Measurements from ENCODE around the gene ZBED5. TPM values are rescaled to one million over a fixed set of nuclear protein-coding genes. Genes with fewer than 3 reads are reported as not detected.

ZBED5 gene
- total RNA-seq, 1 experiment from 2014 or later, result 21.0 TPM

DNA sequence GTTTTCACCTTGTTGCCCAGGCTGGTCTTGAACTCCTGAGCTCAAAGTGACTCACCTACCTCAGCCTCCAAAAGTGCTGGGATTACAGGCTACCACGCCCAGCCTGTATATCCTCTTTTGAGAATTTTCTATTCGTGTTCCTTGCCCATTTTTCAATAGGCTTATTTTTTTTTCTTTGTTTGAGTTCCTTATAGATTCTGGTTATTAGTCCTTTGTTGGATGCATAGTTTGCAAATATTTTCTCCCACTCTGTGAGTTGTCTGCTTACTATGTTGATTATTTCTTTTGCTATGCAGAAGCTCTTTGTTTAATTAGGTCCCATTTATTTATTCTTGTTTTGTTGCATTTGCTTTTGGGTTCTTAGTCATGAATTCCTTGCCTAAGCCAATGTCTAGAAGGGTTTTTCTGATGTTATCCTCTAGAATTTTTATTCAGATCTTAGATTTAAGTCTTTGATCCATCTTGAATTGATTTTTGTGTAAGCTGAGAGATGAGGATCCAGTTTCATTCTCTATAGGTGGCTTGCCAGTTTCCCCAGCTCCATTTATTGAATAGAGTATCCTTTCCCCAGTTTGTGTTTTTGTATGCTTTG is 17.7 kb upstream of the ZBED5 start:
- CTCF ChIA-PET, result interaction anchor here (0.6 to 1.0 kb wide), 3 partner anchors 27 to 58 kb away, joined by 3 to 4 read pairs (median 3); no protein-coding TSS in a partner anchor
- no peaks in the 10 kb centered on the region for H3K9me3 ChIP-seq (ENCODE audit: low read length)
- no TSS peak for BruUV-seq (replicated peaks)
- H2AFZ ChIP-seq (ENCODE audit: low read length), result no peak overlapping the region
- DNase-seq, result peak; percentile 81
- peak; percentile 74 for ATAC-seq
- H4K20me1 ChIP-seq (ENCODE audit: low read length), result no peaks in the 10 kb centered on the region
- intact Hi-C loops (cut with micrococcal nuclease), result loop anchor here (1.0 kb wide), 1 partner anchor 24 kb away; no protein-coding TSS in a partner anchor
- peak overlapping the region; percentile 81 for H3K4me2 ChIP-seq (ENCODE audit: low read length)
- POLR2A ChIA-PET (ENCODE audit: unreplicated experiment), result interaction anchor here (0.6 to 2.0 kb wide), 4 partner anchors 17 to 1074 kb away, joined by 3 to 11 read pairs (median 5); partner anchors contain the start of gene EIF4G2
- TF ChIP-seq EZH2 (IDR thresholded peaks at IDR 0.05; ENCODE audit: low read length, unreplicated experiment), result no peak
- TF ChIP-seq EZH2phosphoT487 (IDR thresholded peaks at IDR 0.05; ENCODE audit: borderline replicate concordance, low read length), result no peak
- TF ChIP-seq, protein P1, sequence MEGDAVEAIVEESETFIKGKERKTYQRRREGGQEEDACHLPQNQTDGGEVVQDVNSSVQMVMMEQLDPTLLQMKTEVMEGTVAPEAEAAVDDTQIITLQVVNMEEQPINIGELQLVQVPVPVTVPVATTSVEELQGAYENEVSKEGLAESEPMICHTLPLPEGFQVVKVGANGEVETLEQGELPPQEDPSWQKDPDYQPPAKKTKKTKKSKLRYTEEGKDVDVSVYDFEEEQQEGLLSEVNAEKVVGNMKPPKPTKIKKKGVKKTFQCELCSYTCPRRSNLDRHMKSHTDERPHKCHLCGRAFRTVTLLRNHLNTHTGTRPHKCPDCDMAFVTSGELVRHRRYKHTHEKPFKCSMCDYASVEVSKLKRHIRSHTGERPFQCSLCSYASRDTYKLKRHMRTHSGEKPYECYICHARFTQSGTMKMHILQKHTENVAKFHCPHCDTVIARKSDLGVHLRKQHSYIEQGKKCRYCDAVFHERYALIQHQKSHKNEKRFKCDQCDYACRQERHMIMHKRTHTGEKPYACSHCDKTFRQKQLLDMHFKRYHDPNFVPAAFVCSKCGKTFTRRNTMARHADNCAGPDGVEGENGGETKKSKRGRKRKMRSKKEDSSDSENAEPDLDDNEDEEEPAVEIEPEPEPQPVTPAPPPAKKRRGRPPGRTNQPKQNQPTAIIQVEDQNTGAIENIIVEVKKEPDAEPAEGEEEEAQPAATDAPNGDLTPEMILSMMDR (conservative IDR thresholded peaks at IDR 0.05; ENCODE audit: low read depth, low read length), result no peak
- H3K36me3 ChIP-seq (ENCODE audit: low read depth, low read length), result peaks cover 25% of the 10 kb centered on the region
- H3K79me2 ChIP-seq (ENCODE audit: low read length), result peaks cover 23% of the 10 kb centered on the region
- H3F3A ChIP-seq (ENCODE audit: low read length, unreplicated experiment), result peaks cover 11% of the 10 kb centered on the region
- peak overlapping the region; percentile 98 for H3K27ac ChIP-seq (ENCODE audit: low read length)
- no peaks in the 10 kb centered on the region for H3K27me3 ChIP-seq (ENCODE audit: low read length)
- no peaks in the 10 kb centered on the region for H3K9me2 ChIP-seq (replicated peaks; ENCODE audit: low read length)
- H3K4me1 ChIP-seq (ENCODE audit: insufficient read depth, low read length), result peaks cover 42% of the 10 kb centered on the region
- peak overlapping the region; percentile 51; the same call in 1 of the 2 replicates for H3K4me3 ChIP-seq (ENCODE audit: low read length)
- peak overlapping the region; percentile 67 for H3K9ac ChIP-seq (ENCODE audit: low read length)

DNA sequence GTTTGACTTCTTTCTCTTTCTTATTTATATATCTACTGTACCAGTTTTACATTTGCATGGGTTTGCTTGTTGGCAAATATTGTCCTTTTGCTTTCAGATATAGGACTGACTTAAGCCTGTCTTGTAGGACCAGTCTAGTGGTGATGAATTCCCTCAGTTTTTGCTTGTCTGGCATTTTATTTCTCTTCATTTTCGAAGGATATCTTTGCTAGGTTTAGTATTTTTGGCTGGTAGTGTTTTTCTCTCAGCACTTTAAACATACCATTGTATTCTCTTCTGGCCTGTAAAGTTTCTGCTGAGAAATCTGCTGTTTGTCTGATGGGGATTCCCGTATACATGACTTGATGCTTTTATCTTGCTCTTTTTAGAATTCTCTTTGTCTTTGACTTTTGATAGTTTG is 14.2 kb upstream of the ZBED5 start:
- DNase-seq (no peak), ATAC-seq (no peak)
- Histone ChIP-seq H3K27me3 (ENCODE audit: low read length) (no peaks in the 10 kb centered on the region), H3K27ac (ENCODE audit: low read length) (no peak overlapping the region), H3K9me3 (ENCODE audit: low read length) (no peaks in the 10 kb centered on the region), H3K4me1 (ENCODE audit: insufficient read depth, low read length) (peaks cover 30% of the 10 kb centered on the region), H3K4me3 (ENCODE audit: low read length) (no peak overlapping the region), H3K9ac (ENCODE audit: low read length) (no peak overlapping the region), H3K4me2 (ENCODE audit: low read length) (no peak overlapping the region), H3K79me2 (ENCODE audit: low read length) (peaks cover 9% of the 10 kb centered on the region), H3K9me2 (replicated peaks; ENCODE audit: low read length) (no peaks in the 10 kb centered on the region), H4K20me1 (ENCODE audit: low read length) (no peaks in the 10 kb centered on the region), H3K36me3 (ENCODE audit: low read depth, low read length) (peaks cover 22% of the 10 kb centered on the region; the same call in 1 of the 2 replicates), H3F3A (ENCODE audit: low read length, unreplicated experiment) (peaks cover 11% of the 10 kb centered on the region), H2AFZ (ENCODE audit: low read length) (no peak overlapping the region)
- POLR2A ChIA-PET (ENCODE audit: unreplicated experiment), result no interaction called here
- no TSS peak for BruUV-seq (replicated peaks)
- TF ChIP-seq EZH2 (IDR thresholded peaks at IDR 0.05; ENCODE audit: low read length, unreplicated experiment) (no peak), EZH2phosphoT487 (IDR thresholded peaks at IDR 0.05; ENCODE audit: borderline replicate concordance, low read length) (no peak)
- TF ChIP-seq, protein P1 (conservative IDR thresholded peaks at IDR 0.05; ENCODE audit: low read depth, low read length), result no peak
- CTCF ChIA-PET, result no interaction called here
- intact Hi-C loops (cut with micrococcal nuclease), result no loop called here

DNA sequence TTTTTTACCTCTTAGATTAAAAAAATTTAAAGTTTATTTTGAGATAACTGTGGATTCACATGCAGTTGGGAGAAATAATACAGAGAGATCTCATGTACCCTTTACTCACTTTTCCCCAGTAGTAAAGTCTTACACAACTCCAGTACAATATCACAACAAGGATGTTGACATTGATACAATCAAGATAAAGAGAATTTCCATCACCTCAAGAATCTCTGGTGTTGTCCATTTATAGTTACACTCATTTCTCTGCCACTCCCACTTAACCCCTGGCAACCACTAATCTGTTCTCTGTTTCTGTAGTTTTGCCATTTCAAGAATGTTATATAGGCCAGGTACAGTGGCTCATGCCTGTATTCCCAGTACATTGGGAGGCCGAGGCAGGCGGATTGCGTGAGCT is 10.5 kb upstream of the ZBED5 start:
- intact Hi-C loops (cut with micrococcal nuclease), result no loop called here
- Histone ChIP-seq H3K27ac (ENCODE audit: low read length) (no peak overlapping the region), H3K4me1 (ENCODE audit: insufficient read depth, low read length) (peaks cover 19% of the 10 kb centered on the region; the same call in 1 of the 2 replicates), H3K27me3 (ENCODE audit: low read length) (no peaks in the 10 kb centered on the region), H4K20me1 (ENCODE audit: low read length) (no peaks in the 10 kb centered on the region), H3K4me3 (ENCODE audit: low read length) (no peak overlapping the region), H3K9me3 (ENCODE audit: low read length) (no peaks in the 10 kb centered on the region), H3K4me2 (ENCODE audit: low read length) (no peak overlapping the region), H3K9me2 (replicated peaks; ENCODE audit: low read length) (no peaks in the 10 kb centered on the region), H3F3A (ENCODE audit: low read length, unreplicated experiment) (no peaks in the 10 kb centered on the region), H3K36me3 (ENCODE audit: low read depth, low read length) (peaks cover 18% of the 10 kb centered on the region; the same call in 1 of the 2 replicates), H3K79me2 (ENCODE audit: low read length) (0 out of 2 replicates have a peak, but pooled peaks cover under 1% of the 10 kb centered on the region), H3K9ac (ENCODE audit: low read length) (no peak overlapping the region), H2AFZ (ENCODE audit: low read length) (no peak overlapping the region)
- POLR2A ChIA-PET (ENCODE audit: unreplicated experiment), result no interaction called here
- DNase-seq (no peak), ATAC-seq (no peak)
- no TSS peak for BruUV-seq (replicated peaks)
- no peak for TF ChIP-seq EZH2phosphoT487 (IDR thresholded peaks at IDR 0.05; ENCODE audit: borderline replicate concordance, low read length)
- TF ChIP-seq EZH2 (IDR thresholded peaks at IDR 0.05; ENCODE audit: low read length, unreplicated experiment), result no peak
- TF ChIP-seq, protein P1 (conservative IDR thresholded peaks at IDR 0.05; ENCODE audit: low read depth, low read length), result no peak
- CTCF ChIA-PET, result no interaction called here
